Erythroblast (primary cell): Measurements from ENCODE around the gene SNX1.

Experiments
- GATA1 ChIP-seq: IDR thresholded peaks from 2 replicates; pipeline ENCODE4 v1.6.1; 2011; ENCODE audit warnings: low read depth, mild to moderate bottlenecking, control low read depth, low read length, moderate library complexity
- POLR2A ChIP-seq: IDR thresholded peaks from 2 replicates; pipeline ENCODE4 v1.6.1; 2011; ENCODE audit warnings: mild to moderate bottlenecking, low read length

DNA sequence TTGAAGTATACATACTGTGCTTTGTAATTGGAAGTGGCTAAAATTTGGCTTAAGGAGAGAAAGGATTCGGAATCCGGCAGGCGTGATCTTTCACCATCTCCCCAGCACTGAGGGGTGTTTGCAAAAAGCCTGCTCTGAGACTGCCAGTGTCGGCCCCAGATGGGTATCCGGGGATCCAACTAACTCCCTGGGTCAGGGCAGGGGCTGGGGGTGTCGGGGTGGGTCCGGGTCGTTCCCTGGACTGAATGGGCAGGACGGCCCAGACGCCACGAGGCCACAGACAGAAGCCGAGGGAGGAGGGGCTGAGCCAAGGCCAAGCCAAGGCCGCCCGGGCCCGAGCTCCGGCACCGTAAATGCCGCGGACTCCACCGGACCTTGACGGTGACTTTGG, 66.7 kb downstream of the SNX1 start:
- no peak for TF ChIP-seq POLR2A
- TF ChIP-seq GATA1 = no peak
